A673 (cell line): ENCODE results near the gene SBF2. TPM values are rescaled to one million over a fixed set of nuclear protein-coding genes. Genes with fewer than 3 reads are reported as not detected.

Experiments used
- BruUV-seq: library from RNA; stranded (reverse); fragments of 400-500 nt; replicated peaks from 2 replicates; lab custom pipeline; 2021; lab: Mats Ljungman, UMichigan
- CTCF ChIA-PET: fragments of 300-600 bp; sonication (Branson Sonifier 250); formaldehyde crosslinking; loops from one replicate; lab custom pipeline; 2022; ENCODE audit warnings: antibody characterized with exemption; lab: Charles Lee
- POLR2A ChIA-PET: fragments of 300-600 bp; sonication (Branson Sonifier 250); formaldehyde crosslinking; loops from one replicate; lab custom pipeline; 2022; ENCODE audit warnings: antibody characterized with exemption; ENCODE audit not compliant: low non-redundant PET; lab: Charles Lee
- DNase-seq: peaks from one replicate; pipeline ENCODE4 v3.0.0-alpha.2; 2015; ENCODE audit warnings: low spot score
- H3K27ac ChIP-seq: fragments of 200-600 bp; sonication (generic); 2 replicates; pipeline ENCODE4 v1.5.1; 2016; ENCODE audit warnings: mixed run types, low read depth, mild to moderate bottlenecking, mixed read lengths, antibody characterized with exemption, low read length; ENCODE audit not compliant: poor library complexity, severe bottlenecking
- H3K27me3 ChIP-seq: fragments of 200-600 bp; sonication (generic); replicated peaks from 2 replicates; pipeline ENCODE4 v1.6.1; 2017; ENCODE audit warnings: mixed run types, low read depth, mild to moderate bottlenecking, mixed read lengths, antibody characterized with exemption, low read length; ENCODE audit not compliant: insufficient read depth, poor library complexity
- H3K36me3 ChIP-seq: fragments of 200-600 bp; sonication (generic); 2 replicates; pipeline ENCODE4 v1.6.1; 2016; ENCODE audit warnings: mixed run types, mild to moderate bottlenecking, mixed read lengths, antibody characterized with exemption, low read length; ENCODE audit not compliant: insufficient read depth, poor library complexity, severe bottlenecking
- H3K4me1 ChIP-seq: fragments of 200-600 bp; sonication (generic); 2 replicates; pipeline ENCODE4 v1.6.1; 2017; ENCODE audit warnings: mixed run types, mild to moderate bottlenecking, mixed read lengths, antibody characterized with exemption, low read length; ENCODE audit not compliant: insufficient read depth, poor library complexity, severe bottlenecking
- H3K4me3 ChIP-seq: fragments of 200-600 bp; sonication (generic); 2 replicates; pipeline ENCODE4 v1.5.1; 2016; ENCODE audit warnings: low read depth, mixed run types, mild to moderate bottlenecking, mixed read lengths, low read length; ENCODE audit not compliant: poor library complexity, severe bottlenecking
- H3K9me3 ChIP-seq: fragments of 200-600 bp; sonication (generic); 2 replicates; pipeline ENCODE4 v1.6.1; 2016; ENCODE audit warnings: mixed run types, low read depth, mild to moderate bottlenecking, mixed read lengths, antibody characterized with exemption, low read length; ENCODE audit not compliant: poor library complexity, severe bottlenecking
- CTCF ChIP-seq: fragments of 300-800, 200-600 bp; sonication (generic); conservative IDR thresholded peaks from 2 replicates; pipeline ENCODE4 v1.5.1; 2017; ENCODE audit warnings: low read depth, mild to moderate bottlenecking, antibody characterized with exemption, low read length, moderate library complexity, mixed read lengths
- EZH2 ChIP-seq: fragments of 200-600 bp; sonication (generic); IDR thresholded peaks from 2 replicates; pipeline ENCODE4 v1.6.1; 2017; ENCODE audit warnings: borderline replicate concordance, low read depth, mild to moderate bottlenecking, mixed read lengths, antibody characterized with exemption, low read length; ENCODE audit not compliant: poor library complexity, severe bottlenecking
- intact Hi-C: fragments of 100-400 bp; cut with micrococcal nuclease; formaldehyde crosslinking; loops from one replicate; pipeline ENCODE4 v1.10.0; 2022; ENCODE audit not compliant: unreplicated experiment
- total RNA-seq: library from RNA; stranded (reverse); gene quantifications from 2 replicates; pipeline ENCODE4 v1.2.3, GENCODE V29; 2021

Gene SBF2
- total RNA-seq, 1 experiment from 2014 or later = 31.8 TPM

GRCh38 chr11:9757809-9758636 is 536.0 kb downstream of the SBF2 start:
- TF ChIP-seq CTCF = peak; percentile 50; the same call in 1 of the 2 replicates
- TF ChIP-seq EZH2 = no peak
- DNase-seq = peak; percentile 85
- Histone ChIP-seq H3K4me1 (peaks cover 24% of the 10 kb centered on the region), H3K9me3 (no peaks in the 10 kb centered on the region), H3K36me3 (no peaks in the 10 kb centered on the region), H3K4me3 (peak overlapping the region; percentile 64), H3K27me3 (no peaks in the 10 kb centered on the region), H3K27ac (peak overlapping the region; percentile 93)
- ChIA-PET CTCF (interaction anchor here (0.6 to 1.3 kb wide), 3 partner anchors 115 to 215 kb away, joined by 3 to 12 read pairs (median 3); no protein-coding TSS in a partner anchor), POLR2A (no interaction called here)
- intact Hi-C loops = loop anchor here (2.0 to 5.0 kb wide), 5 partner anchors 104 to 977 kb away; no protein-coding TSS in a partner anchor
- no TSS peak for BruUV-seq

- TF ChIP-seq EZH2 (no peak), CTCF (no peak)
- intact Hi-C loops = loop anchor here (5.0 kb wide), 1 partner anchor 105 kb away; no protein-coding TSS in a partner anchor
- CTCF ChIA-PET = no interaction called here
- Histone ChIP-seq H3K9me3 (no peaks in the 10 kb centered on the region), H3K36me3 (no peaks in the 10 kb centered on the region), H3K4me3 (no peak overlapping the region), H3K4me1 (peaks cover 24% of the 10 kb centered on the region), H3K27me3 (no peaks in the 10 kb centered on the region), H3K27ac (no peak overlapping the region)
- POLR2A ChIA-PET = no interaction called here
- BruUV-seq = no TSS peak
- DNase-seq = no peak
Observed at GRCh38 chr11:9756878-9757277, 537.1 kb downstream of the SBF2 start.

GRCh38 chr11:9756461-9756860 is 537.6 kb downstream of the SBF2 start:
- Histone ChIP-seq H3K9me3 (no peaks in the 10 kb centered on the region), H3K4me3 (no peak overlapping the region), H3K27me3 (no peaks in the 10 kb centered on the region), H3K4me1 (peaks cover 24% of the 10 kb centered on the region), H3K36me3 (no peaks in the 10 kb centered on the region), H3K27ac (no peak overlapping the region)
- CTCF ChIA-PET = no interaction called here
- DNase-seq = no peak
- no TSS peak for BruUV-seq
- intact Hi-C loops = loop anchor here (5.0 kb wide), 1 partner anchor 106 kb away; no protein-coding TSS in a partner anchor
- TF ChIP-seq CTCF = no peak
- no peak for TF ChIP-seq EZH2
- POLR2A ChIA-PET = no interaction called here
